Gastrocnemius medialis (tissue), 4 donors: ENCODE results near the gene ANO9. TPM values are rescaled to one million over a fixed set of nuclear protein-coding genes. Genes with fewer than 3 reads are reported as not detected.

ENCODE experiments used
- ATAC-seq, 2 donors: fragments of 150-250 bp; one replicate each; pipeline ENCODE4 v1.9.1; 2016
- DNase-seq, 2 donors: peaks; one replicate each; pipeline ENCODE4 v3.0.0-alpha.2; 2019
- H3K27ac ChIP-seq, 4 donors: fragments of 200-600 bp; sonication (generic); 1 replicate in 1 of 4; 2 replicates in 3 of 4; pipeline ENCODE4 v1.5.1; 2016 to 2018; ENCODE audit warnings: mild to moderate bottlenecking in 2 of 4, moderate library complexity in 1 of 4
- H3K27me3 ChIP-seq, 3 donors: fragments of 200-600 bp; sonication (generic) in 2 of 3; 1 replicate in 1 of 3; 2 replicates in 2 of 3; pipeline versions ENCODE4 v1.5.1 to v1.6.0; 2016 to 2019; ENCODE audit warnings: mild to moderate bottlenecking in 1 of 3, moderate library complexity in 1 of 3
- H3K36me3 ChIP-seq, 2 donors: fragments of 200-600 bp; sonication (generic) in 1 of 2; one replicate each; pipeline ENCODE4 v1.5.1; 2017 to 2018
- H3K4me1 ChIP-seq, 2 donors: fragments of 200-600 bp; sonication (generic) in 1 of 2; one replicate each; pipeline ENCODE4 v1.5.1; 2016 to 2017; ENCODE audit warnings: mild to moderate bottlenecking in 2 of 2
- H3K4me3 ChIP-seq, 4 donors: fragments of 200-600 bp; sonication (generic) in 3 of 4; 1 replicate in 1 of 4; 2 replicates in 3 of 4; pipeline ENCODE4 v1.5.1; 2016 to 2019; ENCODE audit warnings: mild to moderate bottlenecking in 2 of 4
- H3K9me3 ChIP-seq, 3 donors: fragments of 200-600 bp; sonication (generic) in 2 of 3; 1 replicate in 1 of 3; 2 replicates in 2 of 3; pipeline ENCODE4 v1.5.1; 2016 to 2019
- POLR2A ChIP-seq, 2 donors: fragments of 450-650 bp; IDR thresholded peaks; one replicate each; pipeline ENCODE4 v1.6.1; 2017; ENCODE audit warnings: antibody characterized with exemption in 2 of 2, mild to moderate bottlenecking in 2 of 2, moderate library complexity in 2 of 2
- in situ Hi-C, 4 donors: fragments of 200-750 bp; cut with MboI; loops; one replicate each; pipeline versions ENCODE4 v1.15.0 to v1.8.0; 2017; ENCODE audit warnings: low sequenced_read_pairs in 4 of 4
- intact Hi-C: fragments of 100-400 bp; cut with DNase I; formaldehyde crosslinking; loops from one replicate; pipeline ENCODE4 v1.15.1; 2023; ENCODE audit warnings: low total_unique reads
- total RNA-seq, 4 donors: library from RNA; depleted of rRNA; stranded (reverse); fragments of >200 nt; gene quantifications; one replicate each; pipeline versions ENCODE4 v1.1.0 to v1.2.3, GENCODE V29; 2016
- TF ChIP-seq, protein P1 (sequence below), 5 experiments: fragments of 450-650 bp in 3 of 5; fragments of 200-600 bp in 2 of 5; sonication (generic) in 2 of 5; IDR thresholded peaks in 4 of 5; conservative IDR thresholded peaks in 1 of 5; 1 replicate in 4 of 5; 2 replicates in 1 of 5; pipeline ENCODE4 v1.5.1; 2016 to 2019; ENCODE audit warnings: antibody characterized with exemption in 5 of 5, mild to moderate bottlenecking in 3 of 5, moderate library complexity in 3 of 5

ANO9 gene
- under 1 TPM in 2 of 4 donors, not detected in 2; 0.23 to 0.41 TPM for total RNA-seq

GRCh38 chr11:441418-442274 is at the start of gene ANO9:
Gene ANO9, minus strand, starts transcription at chr11:442011. Its CDS starts 85 bp downstream, at chr11:441926.
- no peak for DNase-seq
- Histone ChIP-seq H3K27ac (no peak within 1 kb of the TSS), H3K4me1 (no peaks in the 10 kb centered on the region), H3K4me3 (no peak within 1 kb of the TSS), H3K27me3 (peaks cover 23 to 38% (median 36%) of the 10 kb centered on the region in 3 donors), H3K36me3 (no peaks in the 10 kb centered on the region), H3K9me3 (no peaks in the 10 kb centered on the region)
- no peak for ATAC-seq
- in situ Hi-C loops (no loop called here), intact Hi-C loops (loop anchor here (10.0 kb wide), 1 partner anchor 237 kb away; the partner anchor contains the start of genes BET1L and RIC8A)
- TF ChIP-seq POLR2A (IDR thresholded peaks at IDR 0.05): no peak
- TF ChIP-seq, protein P1, sequence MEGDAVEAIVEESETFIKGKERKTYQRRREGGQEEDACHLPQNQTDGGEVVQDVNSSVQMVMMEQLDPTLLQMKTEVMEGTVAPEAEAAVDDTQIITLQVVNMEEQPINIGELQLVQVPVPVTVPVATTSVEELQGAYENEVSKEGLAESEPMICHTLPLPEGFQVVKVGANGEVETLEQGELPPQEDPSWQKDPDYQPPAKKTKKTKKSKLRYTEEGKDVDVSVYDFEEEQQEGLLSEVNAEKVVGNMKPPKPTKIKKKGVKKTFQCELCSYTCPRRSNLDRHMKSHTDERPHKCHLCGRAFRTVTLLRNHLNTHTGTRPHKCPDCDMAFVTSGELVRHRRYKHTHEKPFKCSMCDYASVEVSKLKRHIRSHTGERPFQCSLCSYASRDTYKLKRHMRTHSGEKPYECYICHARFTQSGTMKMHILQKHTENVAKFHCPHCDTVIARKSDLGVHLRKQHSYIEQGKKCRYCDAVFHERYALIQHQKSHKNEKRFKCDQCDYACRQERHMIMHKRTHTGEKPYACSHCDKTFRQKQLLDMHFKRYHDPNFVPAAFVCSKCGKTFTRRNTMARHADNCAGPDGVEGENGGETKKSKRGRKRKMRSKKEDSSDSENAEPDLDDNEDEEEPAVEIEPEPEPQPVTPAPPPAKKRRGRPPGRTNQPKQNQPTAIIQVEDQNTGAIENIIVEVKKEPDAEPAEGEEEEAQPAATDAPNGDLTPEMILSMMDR (IDR thresholded peaks at IDR 0.05 in 4 of 5, conservative IDR thresholded peaks at IDR 0.05 in 1 of 5): no peak

- Histone ChIP-seq H3K9me3 (no peaks in the 10 kb centered on the region), H3K27ac (no peak overlapping the region), H3K4me1 (no peaks in the 10 kb centered on the region), H3K27me3 (no peaks in the 10 kb centered on the region), H3K4me3 (no peak overlapping the region), H3K36me3 (peaks cover 0 to 45% of the 10 kb centered on the region in 2 donors)
- TF ChIP-seq, protein P1 (IDR thresholded peaks at IDR 0.05 in 4 of 5, conservative IDR thresholded peaks at IDR 0.05 in 1 of 5): no peak
- TF ChIP-seq POLR2A (IDR thresholded peaks at IDR 0.05): no peak
- no peak for ATAC-seq
- in situ Hi-C loops (no loop called here), intact Hi-C loops (no loop called here)
- no peak for DNase-seq
Observed at GRCh38 chr11:491358-491757, 49.5 kb upstream of the ANO9 start.

- Histone ChIP-seq H3K4me1 (no peaks in the 10 kb centered on the region), H3K4me3 (no peak overlapping the region), H3K27ac (no peak overlapping the region), H3K36me3 (peaks cover 0 to 41% of the 10 kb centered on the region in 2 donors), H3K9me3 (no peaks in the 10 kb centered on the region), H3K27me3 (no peaks in the 10 kb centered on the region)
- TF ChIP-seq, protein P1 (IDR thresholded peaks at IDR 0.05 in 4 of 5, conservative IDR thresholded peaks at IDR 0.05 in 1 of 5): no peak
- TF ChIP-seq POLR2A (IDR thresholded peaks at IDR 0.05): no peak
- DNase-seq (no peak), ATAC-seq (no peak)
- intact Hi-C loops (no loop called here), in situ Hi-C loops (no loop called here)
Observed at GRCh38 chr11:490930-491260, 49.1 kb upstream of the ANO9 start.

GRCh38 chr11:490186-490929 is 48.5 kb upstream of the ANO9 start:
- Histone ChIP-seq H3K4me3 (no peak overlapping the region), H3K9me3 (no peaks in the 10 kb centered on the region), H3K4me1 (no peaks in the 10 kb centered on the region), H3K27ac (no peak overlapping the region), H3K36me3 (peaks cover 0 to 36% of the 10 kb centered on the region in 2 donors), H3K27me3 (no peaks in the 10 kb centered on the region)
- ATAC-seq: no peak
- intact Hi-C loops: no loop called here
- TF ChIP-seq, protein P1 (IDR thresholded peaks at IDR 0.05 in 4 of 5, conservative IDR thresholded peaks at IDR 0.05 in 1 of 5): no peak
- no peak for TF ChIP-seq POLR2A (IDR thresholded peaks at IDR 0.05)
- in situ Hi-C loops: no loop called here
- no peak for DNase-seq
